GM12891 (cell line): Measurements from ENCODE around the gene SPOCK1.

Experiments
- PAX5 ChIP-seq: IDR thresholded peaks from 2 replicates; pipeline ENCODE4 v1.6.1; 2011; ENCODE audit warnings: low read length, moderate library complexity, mild to moderate bottlenecking; ENCODE audit not compliant: insufficient read depth, severe bottlenecking
- POLR2A ChIP-seq: IDR thresholded peaks from 2 replicates; pipeline ENCODE4 v1.6.1; 2011; ENCODE audit warnings: low read depth, low read length, control low read depth
- POLR2AphosphoS5 ChIP-seq: IDR thresholded peaks from 2 replicates; pipeline ENCODE4 v1.6.1; 2011; ENCODE audit warnings: low read depth, low read length, control low read depth
- POU2F2 ChIP-seq: IDR thresholded peaks from 2 replicates; pipeline ENCODE4 v1.6.1; 2011; ENCODE audit warnings: low read depth, mild to moderate bottlenecking, control low read depth, low read length, moderate library complexity
- SPI1 ChIP-seq: IDR thresholded peaks from 2 replicates; pipeline ENCODE4 v1.6.1; 2011; ENCODE audit warnings: low read depth, low read length, control low read depth
- TAF1 ChIP-seq: IDR thresholded peaks from 2 replicates; pipeline ENCODE4 v1.6.1; 2011; ENCODE audit warnings: low read depth, low read length, control low read depth

DNA sequence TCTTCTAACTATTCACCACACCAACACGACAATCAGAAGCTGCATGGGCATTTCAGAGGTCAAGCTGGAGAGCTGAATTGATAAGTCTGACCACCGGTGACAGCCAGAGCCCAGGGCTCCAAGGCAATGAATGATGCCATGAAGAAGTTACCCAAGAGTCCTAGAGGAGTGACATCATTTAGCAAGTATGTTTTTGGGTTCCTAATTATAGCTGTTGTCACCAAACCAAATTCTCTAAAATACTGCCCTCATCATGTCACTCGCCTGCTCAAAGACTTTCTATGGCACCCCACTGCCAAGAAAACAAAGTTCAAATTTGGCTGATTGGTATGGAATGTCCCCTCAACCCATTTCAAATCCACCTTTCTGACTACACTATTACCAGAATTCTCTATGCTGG lies 235.1 kb downstream of the SPOCK1 start:
- no peak for TF ChIP-seq POLR2A
- no peak for TF ChIP-seq TAF1
- TF ChIP-seq POLR2AphosphoS5 = no peak
- TF ChIP-seq SPI1 = no peak
- TF ChIP-seq PAX5 = no peak
- no peak for TF ChIP-seq POU2F2
